Measurements from ENCODE around the gene PARP2.

The PARP2 gene

DNA sequence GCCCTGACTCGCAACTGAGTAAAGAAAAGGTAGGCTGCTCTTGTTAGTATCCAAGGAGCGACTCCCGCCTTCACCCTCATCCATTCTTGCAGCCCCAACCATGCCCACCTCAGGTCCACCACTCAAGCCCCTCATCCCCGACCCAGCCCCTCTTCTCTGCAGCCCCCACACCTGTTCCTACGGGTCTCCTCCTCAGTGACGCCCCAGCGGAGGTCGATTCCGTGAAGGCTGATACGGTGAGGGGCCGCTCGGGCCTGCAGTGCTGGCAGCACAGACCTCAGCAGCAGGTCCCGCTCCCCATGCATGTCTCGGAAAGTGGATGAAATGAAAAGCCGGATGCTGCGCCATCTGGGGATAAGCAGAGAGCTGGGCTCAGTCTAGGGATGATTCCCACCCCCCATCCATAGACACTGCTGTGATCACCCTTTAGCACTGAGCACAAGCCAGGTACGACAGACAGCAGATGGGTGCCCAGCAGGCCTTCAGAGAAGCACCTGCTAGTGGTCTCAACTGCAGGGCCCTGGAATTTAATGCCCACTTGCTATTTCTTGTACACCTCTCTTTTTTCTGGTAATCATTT lies 42.9 kb downstream of the PARP2 start:
- Histone ChIP-seq H3K4me3 (replicated peaks; ENCODE audit: low read depth, low read length) (no peak overlapping the region), H3K27me3 (replicated peaks; ENCODE audit: control insufficient read depth, insufficient read depth, low read length) (no peaks in the 10 kb centered on the region), H3K36me3 (ENCODE audit: control insufficient read depth, insufficient read depth, low read length) (peaks cover 61% of the 10 kb centered on the region)
- no peak for DNase-seq (ENCODE audit: extremely low read depth, insufficient read length)
- no peak for TF ChIP-seq CTCF (IDR thresholded peaks at IDR 0.05; ENCODE audit: insufficient read depth, low read length, poor library complexity, severe bottlenecking)

- no peak overlapping the region for H3K4me3 ChIP-seq (replicated peaks; ENCODE audit: low read depth, low read length)
- DNase-seq (ENCODE audit: extremely low read depth, insufficient read length): no peak
- no peak for TF ChIP-seq CTCF (IDR thresholded peaks at IDR 0.05; ENCODE audit: insufficient read depth, low read length, poor library complexity, severe bottlenecking)
- H3K27me3 ChIP-seq (replicated peaks; ENCODE audit: control insufficient read depth, insufficient read depth, low read length): no peaks in the 10 kb centered on the region
- H3K36me3 ChIP-seq (ENCODE audit: control insufficient read depth, insufficient read depth, low read length): peaks cover 57% of the 10 kb centered on the region
Measured at GRCh38 chr14:20387576-20387975, 44.1 kb downstream of the PARP2 start.

DNA sequence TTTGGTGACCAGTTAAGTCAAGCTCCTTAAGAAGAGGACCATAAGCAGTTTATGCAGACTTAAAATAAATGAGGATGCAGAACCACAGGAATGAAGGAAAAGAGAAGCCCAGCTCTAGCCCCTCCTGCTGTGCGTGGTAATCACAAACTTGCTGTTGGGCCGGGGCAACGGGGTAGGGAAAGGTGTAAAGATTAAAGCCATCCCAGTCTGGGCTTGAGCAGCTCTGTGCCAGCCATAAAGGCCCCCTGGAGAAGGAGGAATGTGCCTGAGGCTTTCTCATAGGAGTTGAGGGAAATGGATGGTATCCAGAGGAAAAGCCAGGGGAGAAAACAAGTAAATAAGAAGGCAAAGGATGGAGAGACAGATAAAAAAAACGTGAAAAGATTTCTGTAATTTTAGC lies 44.7 kb downstream of the PARP2 start:
- H3K27me3 ChIP-seq (replicated peaks; ENCODE audit: control insufficient read depth, insufficient read depth, low read length): no peaks in the 10 kb centered on the region
- no peak overlapping the region for H3K4me3 ChIP-seq (replicated peaks; ENCODE audit: low read depth, low read length)
- no peak for TF ChIP-seq CTCF (IDR thresholded peaks at IDR 0.05; ENCODE audit: insufficient read depth, low read length, poor library complexity, severe bottlenecking)
- peaks cover 52% of the 10 kb centered on the region for H3K36me3 ChIP-seq (ENCODE audit: control insufficient read depth, insufficient read depth, low read length)
- DNase-seq (ENCODE audit: extremely low read depth, insufficient read length): no peak

DNA sequence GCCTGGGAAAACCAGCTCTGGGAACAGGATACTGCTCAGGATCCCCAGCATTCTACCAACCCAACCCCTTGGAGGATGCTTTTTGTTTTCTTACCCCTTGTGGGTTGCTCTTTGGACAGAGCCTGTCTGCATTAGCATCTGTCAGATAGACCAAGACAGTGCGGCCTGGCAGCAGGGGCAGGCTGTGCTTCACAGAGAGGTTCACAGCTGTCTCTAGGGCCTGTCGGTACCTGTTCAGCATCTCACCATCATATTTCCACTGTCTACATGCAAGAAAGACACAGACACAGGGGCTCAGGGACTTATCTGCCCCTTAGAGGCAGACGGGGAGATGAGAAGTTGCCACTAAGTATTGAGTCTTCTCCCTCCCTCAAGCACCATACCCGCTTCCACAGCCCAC lies 48.1 kb downstream of the PARP2 start:
- DNase-seq (ENCODE audit: extremely low read depth, insufficient read length): no peak
- TF ChIP-seq CTCF (IDR thresholded peaks at IDR 0.05; ENCODE audit: insufficient read depth, low read length, poor library complexity, severe bottlenecking): no peak
- Histone ChIP-seq H3K27me3 (replicated peaks; ENCODE audit: control insufficient read depth, insufficient read depth, low read length) (no peaks in the 10 kb centered on the region), H3K36me3 (ENCODE audit: control insufficient read depth, insufficient read depth, low read length) (peaks cover 41% of the 10 kb centered on the region), H3K4me3 (replicated peaks; ENCODE audit: low read depth, low read length) (no peak overlapping the region)

- no peak for DNase-seq (ENCODE audit: extremely low read depth, insufficient read length)
- Histone ChIP-seq H3K27me3 (replicated peaks; ENCODE audit: control insufficient read depth, insufficient read depth, low read length) (no peaks in the 10 kb centered on the region), H3K4me3 (replicated peaks; ENCODE audit: low read depth, low read length) (no peak overlapping the region), H3K36me3 (ENCODE audit: control insufficient read depth, insufficient read depth, low read length) (peaks cover 24% of the 10 kb centered on the region)
- no peak for TF ChIP-seq CTCF (IDR thresholded peaks at IDR 0.05; ENCODE audit: insufficient read depth, low read length, poor library complexity, severe bottlenecking)
Measured at GRCh38 chr14:20397511-20397910, 54.1 kb downstream of the PARP2 start.

GRCh38 chr14:20400589-20400964 lies 57.1 kb downstream of the PARP2 start:
- no peaks in the 10 kb centered on the region for H3K27me3 ChIP-seq (replicated peaks; ENCODE audit: control insufficient read depth, insufficient read depth, low read length)
- H3K36me3 ChIP-seq (ENCODE audit: control insufficient read depth, insufficient read depth, low read length): peaks cover 30% of the 10 kb centered on the region
- no peak for DNase-seq (ENCODE audit: extremely low read depth, insufficient read length)
- no peak for TF ChIP-seq CTCF (IDR thresholded peaks at IDR 0.05; ENCODE audit: insufficient read depth, low read length, poor library complexity, severe bottlenecking)
- H3K4me3 ChIP-seq (replicated peaks; ENCODE audit: low read depth, low read length): no peak overlapping the region
